HepG2 (cell line): ENCODE results near the gene SLC9A9. TPM values are rescaled to one million over a fixed set of nuclear protein-coding genes. Genes with fewer than 3 reads are reported as not detected.

Source experiments
- ATAC-seq: fragments of 200-7000 bp; cut with Tn5 transposase; 3 replicates; pipeline ENCODE4 v1.9.1; 2020; ENCODE audit warnings: mild to moderate bottlenecking, moderate library complexity
- BruUV-seq: library from RNA; stranded (reverse); fragments of 400-500 nt; replicated peaks from 2 replicates; lab custom pipeline; 2021; lab: Mats Ljungman, UMichigan
- CTCF ChIA-PET: fragments of 300-600 bp; formaldehyde crosslinking; extraction: SDS; loops from one replicate; lab custom pipeline; 2021; ENCODE audit warnings: low total read pairs, inconsistent platforms, low intra/inter-chr PET ratio; lab: Yijun Ruan, JAX
- POLR2A ChIA-PET: fragments of 350-600 bp; sonication (Branson Sonifier 250); formaldehyde crosslinking; loops from one replicate; lab custom pipeline; 2020; ENCODE audit warnings: antibody characterized with exemption, inconsistent platforms; lab: Yijun Ruan, JAX
- DNase-seq: peaks from one replicate; pipeline ENCODE4 v3.0.0-alpha.2; 2015; ENCODE audit warnings: low spot score
- FAIRE-seq: peaks from 3 replicates; lab custom pipeline; 2011; peaks lifted over from hg19 to GRCh38; lab: Jason Lieb, UNC
- H2AFZ ChIP-seq: one replicate; pipeline ENCODE4 v1.6.1; 2011; ENCODE audit warnings: low read length, inconsistent platforms
- H3K27ac ChIP-seq: fragments of 300-600 bp; 3 replicates; pipeline ENCODE4 v1.8.0; 2011; ENCODE audit warnings: mixed run types, mild to moderate bottlenecking, mixed read lengths, low read length, inconsistent platforms; ENCODE audit not compliant: insufficient read depth; ENCODE audit errors: extremely low read length
- H3K27me3 ChIP-seq, 2 experiments: fragments of 200-600 bp in 1 of 2; 2 replicates in 1 of 2; 3 replicates in 1 of 2; pipeline versions ENCODE4 v1.6.0 to v1.8.0; 2011; ENCODE audit warnings: low read length in 2 of 2, mild to moderate bottlenecking in 2 of 2, moderate library complexity in 2 of 2, inconsistent platforms in 1 of 2; ENCODE audit not compliant: insufficient read depth in 2 of 2, control insufficient read depth in 1 of 2
- H3K36me3 ChIP-seq, 2 experiments: fragments of 200-600 bp in 1 of 2; replicated peaks in 1 of 2; 2 replicates in 1 of 2; 3 replicates in 1 of 2; pipeline versions ENCODE4 v1.5.1 to v1.8.0; 2011; ENCODE audit warnings: low read length in 2 of 2, inconsistent platforms in 1 of 2; ENCODE audit not compliant: insufficient read depth in 2 of 2, control insufficient read depth in 1 of 2
- H3K4me1 ChIP-seq: 2 replicates; pipeline ENCODE4 v1.5.1; 2012; ENCODE audit warnings: low read length, inconsistent platforms; ENCODE audit not compliant: insufficient read depth
- H3K4me2 ChIP-seq: 2 replicates; pipeline ENCODE4 v1.6.0; 2011; ENCODE audit warnings: low read depth, low read length, inconsistent platforms
- H3K4me3 ChIP-seq, 3 experiments: fragments of 200-600 bp in 1 of 3; sonication (generic), shearing (Covaris generic) in 1 of 3; replicated peaks in 1 of 3; 2 replicates each; pipeline ENCODE4 v1.5.1; 2011 to 2016; ENCODE audit warnings: low read length in 3 of 3, inconsistent platforms in 2 of 3, low read depth in 2 of 3, mild to moderate bottlenecking in 2 of 3, control low read depth in 1 of 3, mixed read lengths in 1 of 3; ENCODE audit not compliant: insufficient read depth in 1 of 3
- H3K79me2 ChIP-seq: one replicate; pipeline ENCODE4 v1.6.1; 2011; ENCODE audit warnings: low read length, inconsistent platforms; ENCODE audit not compliant: insufficient read depth
- H3K9ac ChIP-seq: 2 replicates; pipeline ENCODE4 v1.6.0; 2011; ENCODE audit warnings: mild to moderate bottlenecking, low read depth, low read length, inconsistent platforms; ENCODE audit not compliant: insufficient read depth
- H3K9me3 ChIP-seq: 2 replicates; pipeline ENCODE4 v1.5.1; 2012; ENCODE audit warnings: mild to moderate bottlenecking, low read length
- H4K20me1 ChIP-seq: 2 replicates; pipeline ENCODE4 v1.6.0; 2011; ENCODE audit warnings: inconsistent platforms, mild to moderate bottlenecking, low read length, moderate library complexity; ENCODE audit not compliant: insufficient read depth
- FOXO1 ChIP-seq: sonication (generic); formaldehyde crosslinking; IDR thresholded peaks from 2 replicates; pipeline ENCODE4 v1.4.0; 2020; ENCODE audit warnings: missing genetic modification reagents
- NBN ChIP-seq: fragments of 450-650 bp; conservative IDR thresholded peaks from 2 replicates; pipeline ENCODE4 v1.6.1; 2017
- PRPF4 ChIP-seq: fragments of 200-400 bp; formaldehyde crosslinking; IDR thresholded peaks from 2 replicates; pipeline ENCODE4 v1.6.1; 2016; ENCODE audit warnings: low read length, low read depth; ENCODE audit not compliant: poor library complexity, severe bottlenecking
- RBFOX2 ChIP-seq: fragments of 200-400 bp; formaldehyde crosslinking; IDR thresholded peaks from 2 replicates; pipeline ENCODE4 v1.6.1; 2017; ENCODE audit warnings: low read depth, mild to moderate bottlenecking, low read length
- SRSF1 ChIP-seq: fragments of 200-400 bp; formaldehyde crosslinking; optimal IDR thresholded peaks from 2 replicates; pipeline ENCODE3; 2017; ENCODE audit warnings: mild to moderate bottlenecking, low read depth, low read length, moderate library complexity
- ZBTB38 ChIP-seq: sonication (generic); formaldehyde crosslinking; IDR thresholded peaks from 2 replicates; pipeline ENCODE4 v1.5.1; 2020; ENCODE audit warnings: mild to moderate bottlenecking, missing genetic modification reagents
- ZFP37 ChIP-seq: sonication (generic); formaldehyde crosslinking; IDR thresholded peaks from 2 replicates; pipeline ENCODE4 v1.4.0; 2020; ENCODE audit warnings: missing genetic modification reagents, borderline replicate concordance
- ZNF616 ChIP-seq: sonication (generic); formaldehyde crosslinking; IDR thresholded peaks from 2 replicates; pipeline ENCODE4 v1.5.0; 2020; ENCODE audit warnings: low read depth, mild to moderate bottlenecking, missing genetic modification reagents
- ZNF883 ChIP-seq: sonication (generic); formaldehyde crosslinking; IDR thresholded peaks from 2 replicates; pipeline ENCODE4 v1.5.1; 2020; ENCODE audit warnings: mild to moderate bottlenecking, missing genetic modification reagents; ENCODE audit errors: not compliant biosample characterization
- WGBS: methylation state at CpG from one replicate; pipeline ENCODE4 v1.1.6; 2017; ENCODE audit warnings: low lambda C conversion rate; 5-methylcytosine and 5-hydroxymethylcytosine counted together
- in situ Hi-C: cut with HindIII; loops from 2 replicates; pipeline ENCODE4 v1.10.0; 2017; ENCODE audit warnings: low pct_unique_long_range_greater_than_20kb; ENCODE audit not compliant: extremely low pct_ligation_motif_present
- intact Hi-C: fragments of 100-400 bp; cut with micrococcal nuclease; formaldehyde crosslinking; loops from one replicate; pipeline ENCODE4 v1.10.0; 2022; ENCODE audit not compliant: unreplicated experiment
- polyA plus RNA-seq, 8 experiments: library from polyadenylated mRNA; depleted of rRNA in 3 of 8; stranded (reverse) in 7 of 8; unstranded in 1 of 8; fragments of >200 nt; fragmentation: Illumina TruSeq in 4 of 8; extraction: Trizol in 4 of 8; gene quantifications; 2 replicates each; pipeline versions ENCODE4 v1.2.1 to v1.2.3, GENCODE V29; 2011 to 2016; ENCODE audit warnings: low read depth in 4 of 8, missing spikeins in 1 of 8, mixed read lengths in 1 of 8; ENCODE audit not compliant: insufficient read depth in 1 of 8
- total RNA-seq, 5 experiments: library from RNA; depleted of rRNA; stranded (reverse); fragments of >200 nt; fragmentation: Illumina TruSeq; extraction: Trizol; gene quantifications; 2 replicates each; pipeline ENCODE4 v1.2.3, GENCODE V29; 2016; ENCODE audit warnings: low read depth in 1 of 5
- TF ChIP-seq, protein P1 (sequence below): sonication (generic); formaldehyde crosslinking; IDR thresholded peaks from 2 replicates; pipeline ENCODE4 v1.4.0; 2020; ENCODE audit warnings: mild to moderate bottlenecking, missing genetic modification reagents
- TF ChIP-seq, protein P2 (sequence below): sonication (generic); formaldehyde crosslinking; IDR thresholded peaks from 2 replicates; pipeline ENCODE4 v1.4.0; 2020; ENCODE audit warnings: low read depth, missing genetic modification reagents
- TF ChIP-seq, protein P3 (sequence below): IDR thresholded peaks from 2 replicates; pipeline ENCODE4 v1.6.1; 2016
- TF ChIP-seq, protein P4 (sequence below): sonication (generic); formaldehyde crosslinking; IDR thresholded peaks from 2 replicates; pipeline ENCODE4 v1.4.0; 2020; ENCODE audit warnings: mild to moderate bottlenecking, missing genetic modification reagents

The SLC9A9 gene
- total and polyA plus RNA-seq, 2 of the 13 experiments (the other 11 are each of a cell fraction or from before 2014, with no cell fraction given): not detected

DNA sequence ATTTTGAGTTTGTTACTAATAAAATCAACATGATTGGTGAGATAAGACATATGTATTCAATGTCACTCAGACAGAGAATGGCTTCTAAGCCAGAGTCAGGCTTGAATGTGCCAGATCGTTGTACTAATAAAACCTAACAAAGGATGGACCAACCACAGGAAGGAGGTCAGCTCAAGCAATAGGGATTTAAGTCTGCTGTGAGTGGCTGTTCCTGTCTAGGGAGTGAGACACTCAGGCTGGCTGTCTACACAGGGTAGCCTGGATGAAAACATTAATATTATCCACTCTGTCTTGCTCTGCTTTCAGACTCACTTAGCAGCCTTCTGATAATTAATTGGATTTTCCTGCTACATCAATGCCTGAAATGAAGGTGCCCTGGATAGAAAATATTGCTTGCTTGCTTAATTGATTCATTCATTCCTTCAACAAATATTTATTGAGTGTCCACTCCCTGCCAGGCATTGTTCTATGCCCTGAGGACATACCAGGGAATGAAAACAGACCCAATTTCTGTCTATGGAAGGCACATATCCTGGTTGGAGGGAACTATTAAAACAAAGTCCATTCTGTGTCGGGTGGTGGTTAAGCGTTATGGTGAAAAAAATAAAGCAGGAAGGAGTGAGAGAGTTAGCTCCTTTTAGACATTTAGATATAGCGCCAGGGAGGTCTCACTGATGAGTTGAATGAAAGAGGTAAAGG is 489.3 kb downstream of the SLC9A9 start:
- Histone ChIP-seq H3K9me3 (no peaks in the 10 kb centered on the region), H3K4me2 (no peak overlapping the region), H3K36me3 (no peaks in the 10 kb centered on the region), H3K4me1 (no peaks in the 10 kb centered on the region), H3K79me2 (no peaks in the 10 kb centered on the region), H3K9ac (no peak overlapping the region), H3K27me3 (no peaks in the 10 kb centered on the region), H3K4me3 (no peak overlapping the region), H3K27ac (no peak overlapping the region), H2AFZ (no peak overlapping the region), H4K20me1 (no peaks in the 10 kb centered on the region)
- TF ChIP-seq ZNF883 (no peak), PRPF4 (no peak), ZBTB38 (CRISPR knock-in tag) (no peak), RBFOX2 (no peak), ZFP37 (no peak), NBN (no peak), SRSF1 (no peak), FOXO1 (no peak), ZNF616 (CRISPR knock-in tag) (no peak)
- TF ChIP-seq, protein P1, sequence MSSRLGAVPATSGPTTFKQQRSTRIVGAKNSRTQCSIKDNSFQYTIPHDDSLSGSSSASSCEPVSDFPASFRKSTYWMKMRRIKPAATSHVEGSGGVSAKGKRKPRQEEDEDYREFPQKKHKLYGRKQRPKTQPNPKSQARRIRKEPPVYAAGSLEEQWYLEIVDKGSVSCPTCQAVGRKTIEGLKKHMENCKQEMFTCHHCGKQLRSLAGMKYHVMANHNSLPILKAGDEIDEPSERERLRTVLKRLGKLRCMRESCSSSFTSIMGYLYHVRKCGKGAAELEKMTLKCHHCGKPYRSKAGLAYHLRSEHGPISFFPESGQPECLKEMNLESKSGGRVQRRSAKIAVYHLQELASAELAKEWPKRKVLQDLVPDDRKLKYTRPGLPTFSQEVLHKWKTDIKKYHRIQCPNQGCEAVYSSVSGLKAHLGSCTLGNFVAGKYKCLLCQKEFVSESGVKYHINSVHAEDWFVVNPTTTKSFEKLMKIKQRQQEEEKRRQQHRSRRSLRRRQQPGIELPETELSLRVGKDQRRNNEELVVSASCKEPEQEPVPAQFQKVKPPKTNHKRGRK (CRISPR knock-in tag): no peak
- TF ChIP-seq, protein P2, sequence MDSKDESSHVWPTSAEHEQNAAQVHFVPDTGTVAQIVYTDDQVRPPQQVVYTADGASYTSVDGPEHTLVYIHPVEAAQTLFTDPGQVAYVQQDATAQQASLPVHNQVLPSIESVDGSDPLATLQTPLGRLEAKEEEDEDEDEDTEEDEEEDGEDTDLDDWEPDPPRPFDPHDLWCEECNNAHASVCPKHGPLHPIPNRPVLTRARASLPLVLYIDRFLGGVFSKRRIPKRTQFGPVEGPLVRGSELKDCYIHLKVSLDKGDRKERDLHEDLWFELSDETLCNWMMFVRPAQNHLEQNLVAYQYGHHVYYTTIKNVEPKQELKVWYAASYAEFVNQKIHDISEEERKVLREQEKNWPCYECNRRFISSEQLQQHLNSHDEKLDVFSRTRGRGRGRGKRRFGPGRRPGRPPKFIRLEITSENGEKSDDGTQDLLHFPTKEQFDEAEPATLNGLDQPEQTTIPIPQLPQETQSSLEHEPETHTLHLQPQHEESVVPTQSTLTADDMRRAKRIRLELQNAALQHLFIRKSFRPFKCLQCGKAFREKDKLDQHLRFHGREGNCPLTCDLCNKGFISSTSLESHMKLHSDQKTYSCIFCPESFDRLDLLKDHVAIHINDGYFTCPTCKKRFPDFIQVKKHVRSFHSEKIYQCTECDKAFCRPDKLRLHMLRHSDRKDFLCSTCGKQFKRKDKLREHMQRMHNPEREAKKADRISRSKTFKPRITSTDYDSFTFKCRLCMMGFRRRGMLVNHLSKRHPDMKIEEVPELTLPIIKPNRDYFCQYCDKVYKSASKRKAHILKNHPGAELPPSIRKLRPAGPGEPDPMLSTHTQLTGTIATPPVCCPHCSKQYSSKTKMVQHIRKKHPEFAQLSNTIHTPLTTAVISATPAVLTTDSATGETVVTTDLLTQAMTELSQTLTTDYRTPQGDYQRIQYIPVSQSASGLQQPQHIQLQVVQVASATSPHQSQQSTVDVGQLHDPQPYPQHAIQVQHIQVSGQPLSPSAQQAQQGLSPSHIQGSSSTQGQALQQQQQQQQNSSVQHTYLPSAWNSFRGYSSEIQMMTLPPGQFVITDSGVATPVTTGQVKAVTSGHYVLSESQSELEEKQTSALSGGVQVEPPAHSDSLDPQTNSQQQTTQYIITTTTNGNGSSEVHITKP (CRISPR knock-in tag): no peak
- TF ChIP-seq, protein P3, sequence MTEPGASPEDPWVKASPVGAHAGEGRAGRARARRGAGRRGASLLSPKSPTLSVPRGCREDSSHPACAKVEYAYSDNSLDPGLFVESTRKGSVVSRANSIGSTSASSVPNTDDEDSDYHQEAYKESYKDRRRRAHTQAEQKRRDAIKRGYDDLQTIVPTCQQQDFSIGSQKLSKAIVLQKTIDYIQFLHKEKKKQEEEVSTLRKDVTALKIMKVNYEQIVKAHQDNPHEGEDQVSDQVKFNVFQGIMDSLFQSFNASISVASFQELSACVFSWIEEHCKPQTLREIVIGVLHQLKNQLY: no peak
- TF ChIP-seq, protein P4, sequence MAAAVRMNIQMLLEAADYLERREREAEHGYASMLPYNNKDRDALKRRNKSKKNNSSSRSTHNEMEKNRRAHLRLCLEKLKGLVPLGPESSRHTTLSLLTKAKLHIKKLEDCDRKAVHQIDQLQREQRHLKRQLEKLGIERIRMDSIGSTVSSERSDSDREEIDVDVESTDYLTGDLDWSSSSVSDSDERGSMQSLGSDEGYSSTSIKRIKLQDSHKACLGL (CRISPR knock-in tag): no peak
- DNase-seq (no peak), FAIRE-seq (no peak), ATAC-seq (no peak)
- 0% methylated on average over 4 of the region's 4 CpGs for WGBS
- in situ Hi-C loops: no loop called here
- ChIA-PET CTCF (no interaction called here), POLR2A (no interaction called here)
- BruUV-seq: no TSS peak
- intact Hi-C loops: no loop called here
